H9 (cell line): ENCODE measurements around the gene CTCF. TPM values are rescaled to one million over a fixed set of nuclear protein-coding genes. Genes with fewer than 3 reads are reported as not detected.

Experiments
- DNase-seq: peaks from one replicate; pipeline ENCODE4 v3.0.0-alpha.2; 2017
- H2AFZ ChIP-seq: one replicate; pipeline ENCODE4 v1.6.1; 2013; ENCODE audit warnings: mild to moderate bottlenecking, low read length, control low read depth, moderate library complexity
- H2AK5ac ChIP-seq: 2 replicates; pipeline ENCODE4 v1.6.1; 2013; ENCODE audit warnings: low read length, control low read depth, mixed read lengths; ENCODE audit not compliant: insufficient read length
- H2BK120ac ChIP-seq: one replicate; pipeline ENCODE4 v1.6.1; 2013; ENCODE audit warnings: low read depth, mild to moderate bottlenecking, low read length, control low read depth, inconsistent platforms; ENCODE audit not compliant: poor library complexity, severe bottlenecking
- H2BK12ac ChIP-seq: 2 replicates; pipeline ENCODE4 v1.6.1; 2013; ENCODE audit warnings: low read length, control low read depth, mixed read lengths, low read depth; ENCODE audit not compliant: insufficient read length
- H2BK15ac ChIP-seq: 2 replicates; pipeline ENCODE4 v1.6.1; 2013; ENCODE audit warnings: low read depth, low read length, control low read depth
- H2BK20ac ChIP-seq: one replicate; pipeline ENCODE4 v1.6.1; 2013; ENCODE audit warnings: low read depth, mild to moderate bottlenecking, low read length, control low read depth, inconsistent platforms; ENCODE audit not compliant: poor library complexity, severe bottlenecking
- H2BK5ac ChIP-seq: 2 replicates; pipeline ENCODE4 v1.6.1; 2013; ENCODE audit warnings: low read length, control low read depth, mixed read lengths; ENCODE audit not compliant: insufficient read length
- H3K14ac ChIP-seq: 2 replicates; pipeline ENCODE4 v1.6.1; 2013; ENCODE audit warnings: low read length, control low read depth; ENCODE audit not compliant: insufficient read depth
- H3K18ac ChIP-seq: 2 replicates; pipeline ENCODE4 v1.6.1; 2013; ENCODE audit warnings: low read depth, mild to moderate bottlenecking, mixed read lengths, low read length, control low read depth; ENCODE audit not compliant: insufficient read length
- H3K23ac ChIP-seq: 2 replicates; pipeline ENCODE4 v1.6.1; 2013; ENCODE audit warnings: low read length, control low read depth, mixed read lengths, low read depth; ENCODE audit not compliant: insufficient read length
- H3K23me2 ChIP-seq: 2 replicates; pipeline ENCODE4 v1.6.1; 2013; ENCODE audit warnings: low read depth, mild to moderate bottlenecking, mixed read lengths, low read length, control low read depth; ENCODE audit not compliant: insufficient read length, poor library complexity, severe bottlenecking
- H3K27ac ChIP-seq: 2 replicates; pipeline ENCODE4 v1.5.1; 2013; ENCODE audit warnings: low read length, control low read depth, mixed read lengths, low read depth; ENCODE audit not compliant: insufficient read length
- H3K27me3 ChIP-seq: 2 replicates; pipeline ENCODE4 v1.6.1; 2013; ENCODE audit warnings: low read length, control low read depth, inconsistent platforms; ENCODE audit not compliant: insufficient read depth
- H3K4ac ChIP-seq: 2 replicates; pipeline ENCODE4 v1.6.1; 2013; ENCODE audit warnings: low read depth, mild to moderate bottlenecking, control low read depth, inconsistent platforms, low read length, moderate library complexity
- H3K4me1 ChIP-seq: 2 replicates; pipeline ENCODE4 v1.6.1; 2013; ENCODE audit warnings: low read length, control low read depth, inconsistent platforms; ENCODE audit not compliant: insufficient read depth
- H3K4me2 ChIP-seq: 2 replicates; pipeline ENCODE4 v1.6.1; 2013; ENCODE audit warnings: low read length, control low read depth, mixed read lengths; ENCODE audit not compliant: insufficient read length, insufficient read depth
- H3K56ac ChIP-seq: 2 replicates; pipeline ENCODE4 v1.6.1; 2013; ENCODE audit warnings: low read depth, mild to moderate bottlenecking, mixed read lengths, low read length, control low read depth; ENCODE audit not compliant: insufficient read length
- H3K79me1 ChIP-seq: 2 replicates; pipeline ENCODE4 v1.6.1; 2013; ENCODE audit warnings: low read depth, mild to moderate bottlenecking, moderate library complexity, low read length, control low read depth, inconsistent platforms; ENCODE audit not compliant: insufficient read depth, poor library complexity, severe bottlenecking
- H3K79me2 ChIP-seq: 2 replicates; pipeline ENCODE4 v1.6.1; 2013; ENCODE audit warnings: low read length, control low read depth, inconsistent platforms; ENCODE audit not compliant: insufficient read depth
- H3K9ac ChIP-seq: 2 replicates; pipeline ENCODE4 v1.6.1; 2013; ENCODE audit warnings: low read length, control low read depth, mixed read lengths; ENCODE audit not compliant: insufficient read length; ENCODE audit errors: extremely low read depth
- H3K9me3 ChIP-seq: one replicate; pipeline ENCODE4 v1.6.1; 2013; ENCODE audit warnings: low read depth, low read length, inconsistent platforms; ENCODE audit not compliant: control insufficient read depth
- H3T11ph ChIP-seq: one replicate; pipeline ENCODE4 v1.6.1; 2013; ENCODE audit warnings: mild to moderate bottlenecking, low read length, control low read depth, inconsistent platforms
- H4K20me1 ChIP-seq: one replicate; pipeline ENCODE4 v1.6.1; 2013; ENCODE audit not compliant: control insufficient read depth, insufficient read length, insufficient read depth
- H4K5ac ChIP-seq: 2 replicates; pipeline ENCODE4 v1.6.1; 2013; ENCODE audit warnings: low read depth, mild to moderate bottlenecking, mixed read lengths, low read length, control low read depth; ENCODE audit not compliant: insufficient read length
- H4K8ac ChIP-seq: replicated peaks from 2 replicates; pipeline ENCODE4 v1.6.1; 2013; ENCODE audit warnings: low read length, control low read depth, mixed read lengths, low read depth; ENCODE audit not compliant: insufficient read length
- H4K91ac ChIP-seq: 2 replicates; pipeline ENCODE4 v1.6.1; 2013; ENCODE audit warnings: low read depth, mild to moderate bottlenecking, moderate library complexity, mixed read lengths, low read length, control low read depth; ENCODE audit not compliant: insufficient read length
- H3K27ac Mint-ChIP-seq, 3 experiments: 2 replicates in 2 of 3; 3 replicates in 1 of 3; pipeline ENCODE4 v1.8.0; 2020 to 2021; ENCODE audit warnings: mixed read lengths in 3 of 3, mild to moderate bottlenecking in 1 of 3, moderate library complexity in 1 of 3
- H3K27me3 Mint-ChIP-seq: 2 replicates; pipeline ENCODE4 v1.8.0; 2021; ENCODE audit warnings: low read depth, mild to moderate bottlenecking, moderate library complexity, mixed read lengths
- H3K36me3 Mint-ChIP-seq, 3 experiments: 2 replicates in 2 of 3; 3 replicates in 1 of 3; pipeline ENCODE4 v1.8.0; 2020 to 2021; ENCODE audit warnings: low read depth in 3 of 3, mixed read lengths in 3 of 3; ENCODE audit not compliant: insufficient read depth in 1 of 3
- H3K4me1 Mint-ChIP-seq, 2 experiments: 2 replicates each; pipeline ENCODE4 v1.8.0; 2020; ENCODE audit warnings: mixed read lengths in 2 of 2
- H3K4me3 Mint-ChIP-seq, 2 experiments: 2 replicates in 1 of 2; 3 replicates in 1 of 2; pipeline ENCODE4 v1.8.0; 2020 to 2021; ENCODE audit warnings: mild to moderate bottlenecking in 2 of 2, mixed read lengths in 2 of 2, moderate library complexity in 1 of 2
- H3K9me3 Mint-ChIP-seq, 2 experiments: 2 replicates in 1 of 2; 3 replicates in 1 of 2; pipeline ENCODE4 v1.8.0; 2020; ENCODE audit warnings: mild to moderate bottlenecking in 2 of 2, mixed read lengths in 2 of 2, moderate library complexity in 1 of 2
- CTCF ChIP-seq: fragments of 200-600 bp; sonication (generic); conservative IDR thresholded peaks from 3 replicates; pipeline ENCODE4 v1.8.0; 2021; ENCODE audit warnings: antibody characterized with exemption, mild to moderate bottlenecking
- WGBS: extraction: QIAGEN DNeasy Blood & Tissue Kit; methylation state at CpG from one replicate; pipeline ENCODE4 v1.1.7; 2013; ENCODE audit warnings: missing lambda C conversion rate, low lambda C conversion rate, mixed read lengths; ENCODE audit not compliant: insufficient read length; ENCODE audit errors: extremely low coverage; 5-methylcytosine and 5-hydroxymethylcytosine counted together
- total RNA-seq: library from RNA; stranded (reverse); gene quantifications from 2 replicates; pipeline ENCODE4 v1.2.1, GENCODE V29; 2021

CTCF gene
- total RNA-seq, 1 experiment from 2014 or later: 87.3 TPM

- Histone ChIP-seq H2AK5ac (no peak overlapping the region), H3K79me1 (no peaks in the 10 kb centered on the region)
These were observed 117.9 kb downstream of the CTCF start for GRCh38 chr16:67679935-67680897.

More at GRCh38 chr16:67679935-67680897, 117.9 kb downstream of the CTCF start:
- TF ChIP-seq CTCF: no peak
- H3K4me3 Mint-ChIP-seq: no peak overlapping the region
- no peak overlapping the region for H2BK15ac ChIP-seq
- H3K27me3 Mint-ChIP-seq: no peaks in the 10 kb centered on the region
- peaks cover 9 to 21% (median 12%) of the 10 kb centered on the region in 3 experiments; a peak in 6 of 7 replicates for H3K36me3 Mint-ChIP-seq
- no peaks in the 10 kb centered on the region for H3K9me3 Mint-ChIP-seq
- no peak overlapping the region for H3K56ac ChIP-seq
- H2BK5ac ChIP-seq: no peak overlapping the region
- no peak overlapping the region for H3K4ac ChIP-seq
- H3K4me2 ChIP-seq: no peak overlapping the region
- no peaks in the 10 kb centered on the region for H3K4me1 Mint-ChIP-seq
- no peak overlapping the region for H2BK120ac ChIP-seq
- no peak overlapping the region for H3K9ac ChIP-seq
- no peak overlapping the region for H2BK20ac ChIP-seq
- no peak overlapping the region for H2BK12ac ChIP-seq
- H4K5ac ChIP-seq: no peak overlapping the region
- H3K23me2 ChIP-seq: no peaks in the 10 kb centered on the region
- H4K20me1 ChIP-seq: no peaks in the 10 kb centered on the region
- no peak overlapping the region for H3K18ac ChIP-seq
- no peaks in the 10 kb centered on the region for H3K79me2 ChIP-seq
- H2AFZ ChIP-seq: no peak overlapping the region
- no peaks in the 10 kb centered on the region for H3K27me3 ChIP-seq
- no peak for DNase-seq
- no peaks in the 10 kb centered on the region for H3K9me3 ChIP-seq
- no peak overlapping the region for H3T11ph ChIP-seq
- H4K8ac ChIP-seq: no peak overlapping the region
- WGBS: no CpG with 5 or more reads among the region's 10 CpGs
- H3K23ac ChIP-seq: no peak overlapping the region
- no peak overlapping the region for H4K91ac ChIP-seq
- H3K27ac Mint-ChIP-seq: no peak overlapping the region
- no peak overlapping the region for H3K14ac ChIP-seq
- H3K4me1 ChIP-seq: no peaks in the 10 kb centered on the region
- no peak overlapping the region for H3K27ac ChIP-seq
